ENCODE data around the gene GAN. TPM values are rescaled to one million over a fixed set of nuclear protein-coding genes. Genes with fewer than 3 reads are reported as not detected.

The GAN gene
- total RNA-seq, 1 experiment from 2014 or later, result 25.4 TPM

GRCh38 chr16:81313701-81314602 is 810 bp upstream of the GAN start:
- peak overlapping the region; percentile 98 for H3K4me3 Mint-ChIP-seq
- no peak for TF ChIP-seq ATF3 (CRISPR knock-in tag; conservative IDR thresholded peaks at IDR 0.05)
- no peak for TF ChIP-seq NFYB (CRISPR knock-in tag; conservative IDR thresholded peaks at IDR 0.05; ENCODE audit: low read depth)
- TF ChIP-seq ZNF396 (CRISPR knock-in tag; IDR thresholded peaks at IDR 0.05; ENCODE audit: borderline replicate concordance), result no peak
- TF ChIP-seq, protein P1, sequence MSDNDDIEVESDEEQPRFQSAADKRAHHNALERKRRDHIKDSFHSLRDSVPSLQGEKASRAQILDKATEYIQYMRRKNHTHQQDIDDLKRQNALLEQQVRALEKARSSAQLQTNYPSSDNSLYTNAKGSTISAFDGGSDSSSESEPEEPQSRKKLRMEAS (CRISPR knock-in tag; IDR thresholded peaks at IDR 0.05), result peak; percentile 40; the same call in 1 of the 2 replicates
- TF ChIP-seq GTF2I (CRISPR knock-in tag; conservative IDR thresholded peaks at IDR 0.05), result no peak
- TF ChIP-seq SMAD3 (CRISPR knock-in tag; IDR thresholded peaks at IDR 0.05; ENCODE audit: borderline replicate concordance), result no peak
- no peak for TF ChIP-seq USF1 (CRISPR knock-in tag; IDR thresholded peaks at IDR 0.05)
- TF ChIP-seq TEAD4 (CRISPR knock-in tag; IDR thresholded peaks at IDR 0.05), result peak; percentile 77; the same call in 1 of the 2 replicates
- TF ChIP-seq SP1 (CRISPR knock-in tag; conservative IDR thresholded peaks at IDR 0.05), result no peak
- TF ChIP-seq CDX4 (CRISPR knock-in tag; IDR thresholded peaks at IDR 0.05; ENCODE audit: borderline replicate concordance), result no peak
- no peak for TF ChIP-seq NFATC4 (CRISPR knock-in tag; IDR thresholded peaks at IDR 0.05)
- 0 out of 2 replicates have a peak, but pooled peaks have one; percentile 56 for TF ChIP-seq ZNF671 (CRISPR knock-in tag; IDR thresholded peaks at IDR 0.05)
- no peak for TF ChIP-seq TCF7 (CRISPR knock-in tag; IDR thresholded peaks at IDR 0.05; ENCODE audit: low read depth)
- 0 out of 2 replicates have a peak, but pooled peaks have one; percentile 13 for TF ChIP-seq AR (CRISPR knock-in tag; IDR thresholded peaks at IDR 0.05)
- ChIA-PET CTCF (interaction anchor here (0.9 to 2.0 kb wide), 4 partner anchors 53 to 528 kb away, joined by 3 to 10 read pairs (median 6); no protein-coding TSS in a partner anchor), POLR2A (interaction anchor here (0.6 to 2.1 kb wide), 9 partner anchors 13 to 856 kb away, joined by 3 to 7 read pairs (median 3); partner anchors contain the start of genes CENPN and MPHOSPH6)
- H3K27ac Mint-ChIP-seq, result peak overlapping the region; percentile 96
- peaks cover 3% of the 10 kb centered on the region for H3K36me3 Mint-ChIP-seq
- ATAC-seq (peak; percentile 62), DNase-seq (ENCODE audit: low spot score) (peak; percentile 47)
- H3K27me3 Mint-ChIP-seq (ENCODE audit: low read depth), result peaks cover 4% of the 10 kb centered on the region; the same call in 1 of the 2 replicates
- no peaks in the 10 kb centered on the region for H3K9me3 Mint-ChIP-seq
- peaks cover 36% of the 10 kb centered on the region for H3K4me1 Mint-ChIP-seq

DNA sequence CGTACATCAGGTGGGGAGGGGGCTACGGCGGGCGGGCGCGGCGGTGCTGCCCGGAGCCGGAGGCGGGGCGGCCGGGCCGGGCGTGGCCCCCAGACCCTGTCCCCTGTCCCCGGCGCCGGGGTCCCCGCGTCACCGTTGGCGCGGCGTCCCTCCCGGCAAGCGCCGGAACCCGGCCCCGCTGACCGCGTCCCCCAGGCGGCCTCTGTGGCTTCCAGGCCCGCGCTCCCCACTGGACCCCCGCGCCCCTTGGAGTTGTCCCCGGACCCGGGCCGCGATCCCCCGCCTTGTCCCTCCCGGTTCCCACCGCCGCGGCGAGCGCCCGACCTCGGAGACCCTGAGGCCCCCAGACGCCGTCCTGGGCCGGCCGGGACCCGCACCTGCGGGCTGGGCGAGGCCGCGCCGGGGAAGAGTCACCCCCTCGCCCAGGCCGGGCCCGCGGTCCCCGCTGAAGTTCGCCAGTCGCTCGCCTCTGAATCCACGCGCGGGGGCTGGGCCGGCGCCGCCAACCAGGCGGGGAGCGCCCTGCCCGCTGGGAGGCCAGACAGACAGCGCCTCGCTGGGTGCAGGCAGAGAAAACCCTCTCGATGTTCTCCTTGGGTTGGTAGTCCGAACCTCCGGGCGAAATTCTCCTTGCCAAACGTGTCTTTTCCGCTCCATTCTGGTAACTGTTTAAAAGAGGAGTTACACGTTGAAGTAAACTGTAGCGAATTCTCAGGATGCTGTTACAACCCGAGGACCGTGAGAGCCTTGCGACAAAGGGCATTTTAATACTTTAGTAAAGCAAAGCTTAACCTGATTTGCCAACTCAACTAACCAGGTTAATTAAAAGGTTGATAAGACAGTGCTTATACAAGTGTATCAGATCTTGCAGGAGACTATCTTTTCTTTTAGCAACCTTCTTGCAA is 761 bp downstream of the GAN start:
- no peaks in the 10 kb centered on the region for H3K9me3 Mint-ChIP-seq
- H3K4me3 Mint-ChIP-seq, result peak overlapping the region; percentile 85
- peak overlapping the region; percentile 71; the same call in 1 of the 2 replicates for H3K27ac Mint-ChIP-seq
- TF ChIP-seq, protein P2, sequence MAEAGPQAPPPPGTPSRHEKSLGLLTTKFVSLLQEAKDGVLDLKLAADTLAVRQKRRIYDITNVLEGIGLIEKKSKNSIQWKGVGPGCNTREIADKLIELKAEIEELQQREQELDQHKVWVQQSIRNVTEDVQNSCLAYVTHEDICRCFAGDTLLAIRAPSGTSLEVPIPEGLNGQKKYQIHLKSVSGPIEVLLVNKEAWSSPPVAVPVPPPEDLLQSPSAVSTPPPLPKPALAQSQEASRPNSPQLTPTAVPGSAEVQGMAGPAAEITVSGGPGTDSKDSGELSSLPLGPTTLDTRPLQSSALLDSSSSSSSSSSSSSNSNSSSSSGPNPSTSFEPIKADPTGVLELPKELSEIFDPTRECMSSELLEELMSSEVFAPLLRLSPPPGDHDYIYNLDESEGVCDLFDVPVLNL (CRISPR knock-in tag; IDR thresholded peaks at IDR 0.05; ENCODE audit: borderline replicate concordance, low read depth), result no peak
- TF ChIP-seq ZBTB43 (CRISPR knock-in tag; IDR thresholded peaks at IDR 0.05), result 0 out of 2 replicates have a peak, but pooled peaks have one; percentile 10
- no peak for TF ChIP-seq ZNF396 (CRISPR knock-in tag; IDR thresholded peaks at IDR 0.05; ENCODE audit: borderline replicate concordance)
- TF ChIP-seq, protein P3, sequence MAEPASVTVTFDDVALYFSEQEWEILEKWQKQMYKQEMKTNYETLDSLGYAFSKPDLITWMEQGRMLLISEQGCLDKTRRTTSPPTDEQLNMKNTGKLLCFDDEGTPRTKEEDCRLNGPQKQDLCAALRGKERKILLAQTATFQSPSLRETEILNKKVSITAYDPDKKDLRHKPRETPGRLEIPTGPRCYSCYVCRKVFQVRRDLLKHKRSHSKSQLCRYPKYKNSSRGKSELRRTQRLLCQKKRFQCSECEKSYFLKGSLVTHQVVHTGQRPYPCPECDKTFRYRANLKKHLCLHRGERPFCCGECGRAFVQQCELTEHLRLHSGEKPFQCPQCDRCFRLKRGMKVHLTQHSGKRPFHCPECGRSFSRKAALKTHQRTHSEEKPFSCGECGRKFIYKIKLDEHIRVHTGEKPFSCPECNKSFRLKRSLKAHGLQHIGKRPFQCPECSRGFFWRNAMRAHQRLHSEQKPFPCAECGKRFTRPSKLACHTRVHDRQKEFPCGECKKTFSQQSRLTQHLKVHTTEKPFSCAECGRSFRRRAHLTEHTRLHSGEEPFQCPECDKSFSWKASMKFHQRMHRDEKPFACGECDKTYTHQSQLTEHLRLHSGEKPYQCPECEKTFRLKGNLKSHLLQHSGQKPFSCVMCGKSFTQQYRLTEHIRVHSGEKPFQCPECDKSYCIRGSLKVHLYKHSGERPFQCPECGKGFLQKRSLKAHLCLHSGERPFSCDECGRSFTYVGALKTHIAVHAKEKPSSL (CRISPR knock-in tag; conservative IDR thresholded peaks at IDR 0.05), result no peak
- TF ChIP-seq CBFB (CRISPR knock-in tag; IDR thresholded peaks at IDR 0.05; ENCODE audit: low read depth), result no peak
- no peak for TF ChIP-seq PREB (CRISPR knock-in tag; IDR thresholded peaks at IDR 0.05; ENCODE audit: borderline replicate concordance)
- peaks cover 41% of the 10 kb centered on the region for H3K4me1 Mint-ChIP-seq
- CTCF ChIA-PET, result interaction anchor here (0.5 to 2.0 kb wide), 4 partner anchors 54 to 399 kb away, joined by 3 to 10 read pairs (median 4); no protein-coding TSS in a partner anchor
- H3K27me3 Mint-ChIP-seq (ENCODE audit: low read depth), result peaks cover 4% of the 10 kb centered on the region; the same call in 1 of the 2 replicates
- DNase-seq (ENCODE audit: low spot score) (peak; percentile 23), ATAC-seq (no peak)
- POLR2A ChIA-PET, result interaction anchor here (0.8 to 1.2 kb wide), 5 partner anchors 12 to 422 kb away, joined by 3 to 5 read pairs (median 4); no protein-coding TSS in a partner anchor
- H3K36me3 Mint-ChIP-seq, result peaks cover 3% of the 10 kb centered on the region
